Right renal pelvis (tissue), 4 donors: ENCODE results near the gene TUSC1. TPM values are rescaled to one million over a fixed set of nuclear protein-coding genes. Genes with fewer than 3 reads are reported as not detected.
"Not testable (repeated sequence)": the region's sequence is repeated elsewhere in the genome, so short reads cannot be mapped to it uniquely, and the experiment has no call there.

Source experiments
- DNase-seq, 4 donors: peaks; one replicate each; pipeline ENCODE4 v3.0.0-alpha.2; 2013; ENCODE audit warnings: low read depth in 4 of 4, low spot score in 3 of 4, missing footprints in 1 of 4
- polyA plus RNA-seq, 4 donors: library from polyadenylated mRNA; unstranded; fragments of 120-200 nt; gene quantifications; one replicate each; pipeline ENCODE4 v1.2.1, GENCODE V29; 2013; ENCODE audit not compliant: insufficient read length in 4 of 4

The TUSC1 gene
- polyA plus RNA-seq: 10 to 100 TPM; 19.0 to 20.9 (median 20.2) TPM

DNA sequence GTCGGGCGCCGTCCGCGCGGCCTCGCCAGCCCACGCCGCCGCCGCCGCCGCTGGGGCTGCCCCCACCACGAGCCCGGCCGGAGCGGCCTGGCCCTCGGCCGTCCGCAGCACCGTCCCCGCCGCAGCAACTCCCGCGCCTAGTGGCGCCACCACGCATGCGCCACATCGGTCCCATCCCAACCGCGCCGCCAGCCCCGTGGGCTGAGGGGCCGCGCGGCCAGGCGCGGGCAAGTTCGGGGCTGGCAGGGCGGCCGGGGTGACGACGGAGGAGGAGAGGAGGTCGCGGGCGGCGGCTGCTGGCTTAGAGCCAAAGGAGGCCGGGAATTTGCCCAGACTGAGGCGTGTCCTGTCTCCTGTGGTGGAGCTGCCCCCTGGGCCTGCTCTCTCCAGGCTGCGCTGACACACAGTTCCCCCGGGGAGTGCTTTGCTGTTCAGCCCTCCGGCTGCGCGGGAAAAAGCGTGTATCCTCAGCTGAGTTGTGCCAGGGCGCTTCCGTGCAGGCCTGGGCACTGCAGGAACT is at the start of gene TUSC1:
Gene TUSC1, minus strand, starts transcription at position 298 of the 520 bp plus-strand sequence. Its CDS starts 132 bp downstream, at position 166.
- DNase-seq: peak; percentile 49 to 69 (median 53)

DNA sequence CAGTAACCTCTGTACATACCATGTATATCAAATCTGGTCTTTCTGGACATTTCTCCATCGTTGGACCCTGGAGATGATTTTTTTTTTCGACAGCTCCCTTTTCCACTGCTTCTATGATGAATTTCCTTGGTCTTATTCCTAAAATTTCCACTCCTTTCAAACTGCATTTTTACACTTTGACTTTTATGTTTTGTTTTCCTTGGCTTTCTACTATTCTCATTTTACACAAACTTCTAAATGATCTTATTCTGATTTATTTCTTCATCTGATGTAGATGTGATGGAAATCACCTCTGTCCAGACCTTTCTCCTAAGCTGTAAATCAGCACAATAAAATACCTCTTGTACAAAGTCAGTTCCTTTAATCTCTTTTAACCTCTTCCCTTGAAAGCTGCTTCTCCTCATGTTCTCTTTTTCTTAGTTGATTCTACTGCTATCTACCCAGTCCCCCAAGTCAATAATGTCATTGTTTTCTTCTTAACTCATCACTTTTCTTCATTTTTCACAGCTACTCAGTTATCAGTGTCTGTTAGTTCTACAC is 48.7 kb upstream of the TUSC1 start:
- no peak for DNase-seq

DNA sequence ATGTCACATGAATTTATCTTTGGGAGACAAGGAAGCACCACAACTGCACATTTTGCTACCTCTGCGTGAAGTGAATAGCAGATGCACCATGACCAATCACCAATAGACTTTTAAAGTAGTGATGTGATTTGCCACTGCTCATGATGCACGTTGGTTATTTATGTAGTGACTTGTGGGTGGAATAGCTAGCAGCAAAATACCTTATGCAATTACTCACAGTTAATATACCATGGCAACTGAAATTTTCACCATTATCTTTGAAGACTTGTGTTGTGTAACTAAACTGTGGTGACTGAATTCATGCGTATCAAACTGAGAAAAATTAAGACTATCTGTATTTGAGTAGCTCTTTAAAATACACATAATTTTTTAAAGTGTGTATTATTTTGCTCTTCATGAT is 46.2 kb upstream of the TUSC1 start:
- no peak for DNase-seq

DNA sequence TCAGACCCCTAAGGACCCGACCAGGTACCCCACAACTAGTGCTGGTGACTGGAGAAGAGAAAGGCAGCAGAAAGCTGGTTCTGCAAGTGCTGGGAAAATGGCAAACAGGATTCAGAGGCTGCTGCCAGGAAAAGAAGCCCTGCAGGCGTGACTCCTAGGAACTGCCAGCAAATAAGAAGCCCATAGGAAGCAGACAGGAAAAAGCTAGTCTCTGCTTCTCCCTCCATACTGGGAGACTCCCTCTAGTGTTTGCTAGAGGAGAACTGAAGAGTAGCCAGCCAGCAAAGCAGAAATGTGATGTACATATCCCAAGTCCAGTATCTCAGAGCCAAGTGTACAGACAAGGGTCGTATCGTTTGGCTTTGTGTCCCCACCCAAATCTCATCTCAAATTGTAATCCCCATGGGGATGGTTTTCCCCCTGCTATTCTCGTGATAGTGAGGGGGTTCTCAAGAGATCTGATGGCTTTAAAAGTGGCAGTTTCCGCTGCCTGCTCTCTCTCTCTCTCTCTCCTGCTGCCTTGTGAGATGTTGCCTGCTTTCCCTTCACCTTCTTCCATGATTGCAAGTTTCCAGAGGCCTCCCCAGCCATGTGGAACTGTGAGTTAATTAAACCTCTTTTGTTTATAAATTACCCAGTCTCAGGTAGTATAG is 38.1 kb upstream of the TUSC1 start:
- peak in 2 of 4 donors; percentile 7 to 44 for DNase-seq

DNA sequence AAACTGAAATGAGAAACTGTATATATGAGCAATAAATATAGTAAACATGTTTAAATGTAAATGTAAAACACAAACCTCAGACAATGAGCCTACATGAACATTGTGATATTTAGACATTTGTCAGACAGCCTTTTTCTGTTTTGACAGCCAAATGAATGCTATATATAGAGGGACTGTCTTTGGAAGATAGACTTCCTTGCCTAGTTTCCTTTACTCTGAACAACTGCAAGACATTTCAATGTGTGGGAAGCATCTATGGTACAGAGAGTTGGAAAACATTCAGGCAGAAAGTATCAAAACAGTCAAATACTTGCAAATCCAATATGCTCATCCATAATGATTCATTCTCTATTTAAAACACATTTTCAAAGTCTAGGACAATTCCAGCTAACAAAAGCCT is 31.7 kb upstream of the TUSC1 start:
- no peak for DNase-seq

DNA sequence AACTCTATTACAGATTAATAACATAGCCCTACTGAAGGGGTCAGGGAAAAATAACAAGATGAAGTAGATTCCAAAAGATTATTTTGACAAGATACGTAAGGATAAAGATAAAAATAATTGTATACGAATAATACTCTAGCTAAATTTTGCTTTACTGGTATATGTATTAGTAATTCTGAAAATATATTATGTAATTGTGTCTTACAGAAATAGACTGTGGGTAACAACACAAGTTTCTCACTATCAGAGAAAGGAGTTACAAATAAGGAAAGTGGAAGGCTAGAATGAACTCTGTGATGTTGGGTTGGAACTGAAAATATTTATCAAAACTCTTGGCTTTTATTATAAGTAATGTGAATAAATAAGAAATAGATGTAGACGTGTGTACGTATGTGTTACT is 26.6 kb upstream of the TUSC1 start:
- DNase-seq: no peak

DNA sequence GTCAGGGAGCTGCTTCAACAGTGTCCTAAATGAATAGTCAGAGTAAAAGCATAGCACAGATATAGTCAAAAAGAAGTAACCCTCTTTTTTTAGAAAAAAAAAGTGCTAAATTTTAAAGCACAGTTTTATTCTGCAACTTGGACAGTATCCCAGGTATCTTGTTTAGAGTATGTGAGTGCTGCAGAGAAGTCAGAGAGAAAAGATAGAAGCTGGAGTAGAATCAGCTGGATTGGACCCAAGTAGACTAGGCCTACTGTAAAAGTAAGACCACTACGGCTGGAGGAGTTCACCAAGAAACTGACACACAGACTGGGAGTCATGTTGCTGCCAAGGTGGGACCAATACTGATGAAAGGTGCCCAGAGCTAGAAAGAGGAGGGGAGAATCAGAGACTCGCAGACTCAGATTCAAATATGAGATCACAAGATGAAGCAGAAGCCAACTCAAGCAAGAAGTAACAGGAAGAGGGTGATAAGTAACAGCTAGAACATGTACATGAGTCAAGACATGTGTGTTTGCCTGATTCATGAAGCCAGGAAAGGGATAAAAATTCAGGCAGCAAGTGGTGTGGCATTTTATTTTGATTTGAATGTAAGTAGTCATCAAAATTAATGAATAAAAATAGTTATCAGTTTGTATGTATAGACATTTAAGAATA is 25.6 kb upstream of the TUSC1 start:
- no peak for DNase-seq

DNA sequence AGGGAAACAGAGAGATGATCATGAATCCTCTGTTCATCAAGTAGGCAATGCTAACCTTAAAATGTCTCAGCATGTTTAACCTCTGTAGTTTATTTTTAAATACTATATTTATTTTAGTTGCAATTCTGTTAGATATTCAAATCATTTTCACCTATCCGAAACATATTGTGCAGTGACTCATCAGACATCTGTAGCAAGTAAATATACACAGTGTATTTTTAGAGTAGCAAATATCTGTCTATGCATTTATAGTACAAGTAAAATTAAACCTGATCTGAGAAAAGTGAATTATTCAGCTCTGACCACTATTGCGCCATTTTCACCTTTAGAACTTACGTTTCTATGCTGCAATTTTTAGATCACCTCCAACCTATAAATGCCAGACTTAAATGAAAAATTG is 24.3 kb upstream of the TUSC1 start:
- no peak for DNase-seq

DNA sequence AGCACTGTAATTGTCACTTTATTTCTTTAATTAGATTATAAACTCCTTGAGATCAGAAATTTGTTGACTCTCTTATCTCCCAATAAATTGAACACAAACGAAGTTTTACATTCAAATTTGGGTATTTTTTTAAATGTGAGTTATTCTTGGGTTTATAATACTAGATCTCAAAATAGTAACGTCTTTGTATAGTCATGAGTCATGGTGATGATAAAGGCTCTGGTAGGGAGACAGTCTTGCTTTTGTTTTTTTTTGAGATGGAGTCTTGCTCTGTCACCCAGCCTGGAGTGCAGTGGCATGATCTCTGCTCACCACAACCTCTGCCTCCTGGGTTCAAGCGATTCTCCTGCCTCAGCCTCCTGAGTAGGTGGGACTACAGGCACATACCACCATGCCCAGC is 22.7 kb upstream of the TUSC1 start:
- not testable (repeated sequence) for DNase-seq

DNA sequence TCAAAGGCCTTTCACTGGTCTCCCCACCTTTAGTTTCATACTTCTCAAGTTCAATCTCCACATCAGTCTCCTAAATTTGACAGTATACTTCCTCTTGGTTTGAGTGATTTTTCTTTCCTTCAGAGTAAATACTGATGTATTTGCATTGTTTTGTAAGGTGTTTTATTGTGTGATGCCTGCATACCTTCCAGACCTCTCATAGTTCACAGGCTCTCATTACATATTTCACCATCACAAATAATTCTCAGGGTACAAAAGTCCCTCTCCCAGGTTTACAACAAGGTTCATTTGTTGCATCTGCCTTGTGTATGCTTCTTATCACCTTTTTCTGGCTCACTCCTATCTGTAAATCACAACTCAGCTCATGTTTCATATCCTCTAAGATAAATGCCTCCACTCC is 22.2 kb upstream of the TUSC1 start:
- no peak for DNase-seq

DNA sequence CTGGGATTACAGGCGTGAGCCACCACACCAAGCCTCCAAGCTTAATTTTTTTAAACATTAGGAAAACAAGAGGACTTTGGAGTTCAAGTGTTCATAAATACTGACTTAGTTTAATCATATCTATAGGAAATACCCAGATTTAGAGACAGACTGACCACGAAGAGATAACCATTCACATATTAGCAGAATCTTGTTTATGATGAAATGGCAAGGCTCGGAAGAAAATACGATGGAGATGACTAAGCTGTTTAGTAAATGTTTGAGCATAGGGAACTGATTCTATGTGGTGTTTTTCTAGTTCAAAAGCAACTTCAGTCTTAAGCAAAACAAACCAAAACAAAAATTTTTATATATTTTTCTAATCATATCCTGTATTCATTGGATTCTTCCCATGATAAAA is 13.5 kb upstream of the TUSC1 start:
- no peak for DNase-seq

DNA sequence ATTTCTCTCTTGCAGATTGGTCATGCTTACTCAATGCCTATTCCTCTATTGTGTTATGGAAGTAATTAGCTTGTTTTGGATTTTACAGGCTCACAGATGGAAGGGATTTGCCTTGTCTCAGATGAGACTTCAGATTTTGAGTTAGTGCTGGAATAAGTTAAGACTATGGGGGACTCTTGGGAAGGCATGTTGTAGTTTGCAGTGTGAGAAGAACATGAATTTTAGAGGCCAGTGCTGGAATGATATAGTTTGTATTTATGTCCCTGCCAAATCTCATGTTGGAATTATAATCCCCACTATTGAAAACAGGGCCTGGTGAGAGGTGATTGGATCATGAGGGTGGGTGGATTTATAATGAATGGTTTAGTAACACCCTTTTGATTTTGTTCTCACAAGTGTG is 6.1 kb upstream of the TUSC1 start:
- DNase-seq: no peak

DNA sequence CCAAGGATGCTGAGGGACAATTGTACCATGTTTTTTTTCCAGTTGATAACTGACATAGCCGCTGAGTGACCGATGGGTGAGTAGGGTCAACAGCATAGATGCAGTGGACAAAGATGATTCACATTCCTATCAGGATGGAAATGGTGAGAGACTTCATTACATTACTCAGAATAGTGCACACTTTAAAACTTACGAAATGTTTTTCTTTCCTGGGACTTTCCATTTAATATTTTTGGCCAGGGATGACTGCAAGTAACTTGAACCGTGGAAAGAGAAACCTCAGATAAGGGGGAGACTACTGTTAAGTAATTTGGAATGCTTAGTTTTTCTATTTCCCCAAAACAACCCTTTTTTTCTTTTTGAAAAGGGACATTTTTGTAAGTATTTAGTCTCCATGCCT is 3.0 kb upstream of the TUSC1 start:
- DNase-seq: no peak

DNA sequence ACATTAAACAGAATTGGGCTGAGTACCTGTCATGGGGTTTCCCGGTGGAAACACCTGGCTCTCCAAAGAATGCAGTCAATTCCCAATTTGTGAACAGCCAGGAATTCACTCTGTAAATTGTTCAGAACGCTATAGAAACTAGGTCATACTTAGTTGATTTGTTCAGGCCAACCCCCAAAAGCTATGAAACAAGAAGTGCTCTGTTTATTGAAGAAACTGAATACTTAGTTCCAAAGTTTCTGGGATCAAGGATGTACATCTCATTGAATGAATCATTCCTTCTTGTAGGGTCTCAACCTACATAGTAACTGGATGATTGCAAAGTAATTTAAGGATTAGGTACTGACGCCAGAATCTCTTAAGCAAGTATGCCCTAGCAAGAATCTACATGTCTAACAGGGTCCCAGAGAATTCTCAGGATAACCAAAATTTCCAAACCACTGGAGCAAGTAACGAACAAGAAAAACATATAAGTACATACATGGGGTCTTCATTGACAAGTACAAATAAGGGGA is 659 bp upstream of the TUSC1 start:
- DNase-seq: no peak

DNA sequence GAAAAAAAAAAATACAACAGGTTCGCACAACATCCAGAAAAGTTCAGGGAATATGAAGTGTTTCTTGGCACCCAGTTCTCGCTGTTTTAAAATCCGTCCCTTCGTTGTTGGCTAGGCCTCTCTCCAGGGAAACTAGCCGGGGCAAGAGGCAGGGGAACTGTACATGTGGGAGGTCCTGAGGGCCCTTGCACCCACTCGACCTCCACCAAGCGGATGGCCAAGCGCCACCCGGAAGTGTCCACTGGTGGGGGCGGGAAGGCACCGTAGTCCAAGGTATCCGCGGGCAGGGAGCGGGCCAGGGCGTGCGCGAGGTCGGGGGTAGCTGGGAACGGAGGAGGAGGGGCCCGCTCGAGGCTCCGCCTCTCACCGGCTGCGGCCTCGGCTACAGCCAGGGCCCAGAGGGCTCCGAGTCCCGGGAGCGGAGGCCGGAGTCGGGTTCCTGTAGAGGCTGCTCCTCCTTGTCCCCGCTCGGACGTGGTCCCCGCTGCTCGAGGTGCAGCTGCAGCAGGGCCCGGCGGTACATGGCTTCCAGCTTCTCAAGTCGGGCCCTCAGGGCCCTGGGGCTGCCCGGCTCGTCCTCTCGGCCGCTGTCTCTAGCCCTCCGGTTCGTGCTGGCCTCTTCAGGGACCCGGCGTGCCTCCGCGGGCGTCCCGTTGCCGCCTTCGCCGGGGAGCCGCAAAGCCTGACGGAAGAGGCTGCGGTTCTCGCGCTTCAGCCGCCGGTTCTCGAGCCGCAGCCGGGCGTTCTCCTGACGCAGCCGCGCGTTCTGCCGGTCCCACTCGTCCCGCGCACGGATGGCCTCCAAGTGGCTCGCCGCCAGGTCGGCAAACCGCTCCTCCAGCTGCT is 720 bp downstream of the TUSC1 start:
- DNase-seq: peak; percentile 44 to 76 (median 68)

DNA sequence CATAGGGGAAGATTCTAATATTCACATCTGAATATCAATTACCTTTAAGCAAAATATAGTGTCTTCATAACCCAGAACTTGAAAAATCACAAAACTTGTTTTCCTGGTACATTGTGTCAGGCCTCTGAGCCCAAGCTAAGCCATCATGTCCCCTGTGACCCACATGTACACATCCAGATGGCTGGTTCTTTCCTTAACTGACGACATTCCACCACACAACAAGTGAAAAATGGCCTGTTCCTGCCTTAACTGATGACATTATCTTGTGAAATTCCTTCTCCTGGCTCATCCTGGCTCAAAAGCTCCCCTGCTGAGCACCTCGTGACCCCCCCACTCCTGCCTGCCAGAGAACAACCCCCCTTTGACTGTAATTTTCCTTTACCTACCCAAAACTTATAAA is 2.4 kb downstream of the TUSC1 start:
- DNase-seq: not testable (repeated sequence)

DNA sequence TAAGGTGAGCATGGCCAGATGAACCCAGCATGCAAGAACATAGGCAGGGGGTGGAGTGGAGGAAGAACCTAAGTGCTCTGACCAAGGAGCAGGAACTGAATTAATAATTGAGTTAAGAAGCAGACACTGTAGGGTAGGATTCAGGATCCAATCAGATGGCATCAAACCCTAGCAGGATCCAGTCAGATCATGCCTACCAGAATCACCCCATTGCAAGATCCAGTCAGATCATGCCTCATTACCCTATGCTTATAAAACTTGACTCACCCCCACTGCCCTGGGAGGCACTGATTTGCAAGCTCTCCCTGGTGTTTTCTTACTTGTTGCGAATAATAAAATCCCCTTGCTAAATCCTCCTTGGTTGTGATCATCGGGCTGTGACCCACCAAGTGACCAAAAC is 19.7 kb downstream of the TUSC1 start:
- DNase-seq: no peak

DNA sequence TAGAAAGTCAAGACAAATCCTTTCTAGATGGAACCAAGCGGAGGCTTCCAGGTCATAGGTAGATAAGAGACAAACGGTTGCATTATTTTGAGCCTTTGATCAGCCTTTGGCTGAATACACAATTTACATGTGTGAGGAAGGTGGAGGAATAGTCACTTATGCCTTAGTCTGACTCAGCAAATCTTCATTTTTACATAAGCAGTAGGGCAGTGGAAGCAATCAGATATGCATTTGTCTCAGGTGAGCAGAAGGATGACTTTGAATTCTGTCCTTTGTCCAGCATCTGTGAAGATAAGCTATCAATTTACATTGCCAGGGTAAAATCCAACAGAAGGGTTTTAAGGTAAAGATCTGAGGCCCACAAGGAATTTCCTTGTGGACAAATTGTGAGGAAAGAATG is 23.8 kb downstream of the TUSC1 start:
- DNase-seq: no peak

DNA sequence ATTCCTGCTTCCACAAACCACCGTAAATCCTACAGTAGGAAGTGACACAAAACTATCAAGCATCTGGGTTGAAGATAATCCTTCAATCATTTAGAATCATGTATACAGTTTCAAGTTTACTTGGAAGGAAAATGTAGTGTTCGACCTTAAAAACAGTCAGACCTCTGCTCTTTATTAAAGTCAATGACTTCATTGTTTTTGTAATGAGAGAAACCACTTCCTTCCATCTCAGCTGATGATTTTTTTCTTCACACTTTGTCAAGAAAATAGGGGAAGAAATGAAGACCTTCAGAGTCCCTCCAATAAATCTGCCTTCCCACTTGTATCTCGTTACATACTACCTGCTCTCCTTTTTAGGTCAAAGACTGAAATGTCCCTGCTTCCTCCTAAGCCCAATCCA is 30.1 kb downstream of the TUSC1 start:
- DNase-seq: no peak

DNA sequence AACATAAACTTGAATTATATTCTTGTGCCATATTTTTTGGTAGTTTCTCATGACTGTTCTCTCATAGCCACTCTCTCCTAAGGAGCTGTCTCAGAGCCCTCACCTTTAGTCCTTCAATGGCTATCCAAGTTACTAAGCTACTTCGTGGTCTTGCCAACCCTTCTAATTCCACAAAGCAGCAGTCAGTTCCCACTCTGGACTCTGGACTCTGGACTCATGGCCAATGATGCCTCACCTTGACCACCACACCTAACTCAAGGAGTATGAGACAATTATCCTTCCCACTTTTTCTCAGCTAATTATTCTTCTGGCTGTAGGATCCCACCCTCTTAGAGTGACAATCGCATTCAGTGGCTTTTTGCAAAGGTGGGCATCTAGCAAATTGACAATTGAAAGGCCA is 42.2 kb downstream of the TUSC1 start:
- DNase-seq: no peak

DNA sequence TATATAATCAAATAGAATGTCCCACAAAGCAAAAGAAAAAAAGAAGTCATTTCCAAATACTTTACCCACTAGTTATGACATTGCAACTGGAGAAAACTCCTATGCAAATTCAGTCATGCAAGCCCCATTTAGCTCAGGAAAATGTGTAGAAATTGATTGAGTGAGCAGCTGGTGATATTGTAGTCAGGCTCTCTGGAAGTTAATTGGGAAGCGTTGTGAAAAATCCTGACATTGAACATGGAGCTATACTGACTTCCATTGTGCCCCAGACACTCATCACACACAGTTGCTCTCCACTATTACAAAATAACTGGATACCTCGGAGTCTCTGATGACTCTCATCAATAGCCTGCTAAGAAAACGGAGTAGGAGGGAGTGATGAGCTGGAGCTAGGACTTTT is 49.0 kb downstream of the TUSC1 start:
- no peak for DNase-seq
